Adrenal gland (tissue), 12 donors: ENCODE measurements around the gene CYP1B1. TPM values are rescaled to one million over a fixed set of nuclear protein-coding genes. Genes with fewer than 3 reads are reported as not detected.

ENCODE experiments used
- DNase-seq, 7 donors: peaks; one replicate each; pipeline ENCODE4 v3.0.0-alpha.2; 2019 to 2020
- H3K27ac ChIP-seq, 5 donors: fragments of 200-600 bp; sonication (generic) in 4 of 5; 1 replicate in 3 of 5; 2 replicates in 2 of 5; pipeline versions ENCODE4 v1.5.1 to v1.8.0; 2016 to 2020; ENCODE audit warnings: mild to moderate bottlenecking in 1 of 5
- H3K27me3 ChIP-seq: fragments of 200-600 bp; 2 replicates; pipeline ENCODE4 v1.8.0; 2021
- H3K36me3 ChIP-seq, 2 donors: fragments of 200-600 bp; replicated peaks in 1 of 2; 1 replicate in 1 of 2; 2 replicates in 1 of 2; pipeline versions ENCODE4 v1.5.1 to v1.8.0; 2018 to 2022
- H3K4me1 ChIP-seq, 2 donors: fragments of 200-600 bp; replicated peaks in 1 of 2; 1 replicate in 1 of 2; 2 replicates in 1 of 2; pipeline versions ENCODE4 v1.5.1 to v1.8.0; 2018 to 2021
- H3K4me3 ChIP-seq, 4 donors: fragments of 200-600 bp; sonication (generic) in 3 of 4; one replicate each; pipeline ENCODE4 v1.5.1; 2016 to 2018
- H3K9me3 ChIP-seq, 3 donors: fragments of 200-600 bp; sonication (generic) in 1 of 3; replicated peaks in 1 of 3; 1 replicate in 2 of 3; 2 replicates in 1 of 3; pipeline versions ENCODE4 v1.5.1 to v1.8.0; 2016 to 2021
- CTCF ChIP-seq, 6 experiments: fragments of 450-650 bp in 4 of 6; fragments of 200-600 bp in 2 of 6; sonication (generic) in 1 of 6; IDR thresholded peaks; 1 replicate in 5 of 6; 2 replicates in 1 of 6; pipeline versions ENCODE4 v1.5.1 to v1.8.0; 2016 to 2021; ENCODE audit warnings: antibody characterized with exemption in 6 of 6, mild to moderate bottlenecking in 2 of 6, moderate library complexity in 1 of 6
- POLR2A ChIP-seq, 2 donors: fragments of 450-650 bp; IDR thresholded peaks; one replicate each; pipeline ENCODE4 v1.6.1; 2017; ENCODE audit warnings: antibody characterized with exemption in 2 of 2, mild to moderate bottlenecking in 2 of 2, moderate library complexity in 1 of 2
- WGBS, 4 donors: extraction: QIAGEN DNeasy Blood & Tissue Kit in 2 of 4; methylation state at CpG; one replicate each; pipeline versions ENCODE4 v1.1.5 to v1.1.7; 2013 to 2017; 5-methylcytosine and 5-hydroxymethylcytosine counted together
- intact Hi-C, 2 donors: fragments of 100-400 bp; cut with DNase I; formaldehyde crosslinking; loops; one replicate each; pipeline versions ENCODE4 v1.14.1 to v1.15.0; 2022 to 2023
- polyA plus RNA-seq, 3 donors: library from polyadenylated mRNA; stranded (reverse); fragments of 200-250 nt in 2 of 3; fragments of 350-450 nt in 1 of 3; fragmentation: Illumina TruSeq in 1 of 3; extraction: RNeasy Lipid Tissue Mini Kit (QIAGEN cat#74804) in 1 of 3; gene quantifications; one replicate each; pipeline ENCODE4 v1.2.3, GENCODE V29; 2013 to 2014
- total RNA-seq, 9 donors: library from RNA; depleted of rRNA in 4 of 9; stranded (reverse); fragments of >200 nt in 4 of 9; fragments of 120-200 nt in 1 of 9; fragmentation: NEBNext Ultra II Directional in 1 of 9; extraction: Animal tissue kit (Norgen Biotek cat#: 25700) in 1 of 9; gene quantifications; one replicate each; pipeline versions ENCODE4 v1.1.0 to v1.2.4, GENCODE V29; 2013 to 2023
- donor health status: healthy with polysubstance abuse.
- donor health status: Bipolar disorder and iron deficiency.
- donor health status: DM: yes; HTN: yes; CAD: no.
- donor health status: DM: no; HTN: no; CAD: no.
- donor health status: DM: no; HTN: no; CAD: no.
- donor health status: DM: yes; HTN: yes; CAD: no.

The CYP1B1 gene
- total and polyA plus RNA-seq, 12 donors: 2.5 to 118 (median 34.4) TPM

GRCh38 chr2:38038682-38039081 lies 37.3 kb downstream of the CYP1B1 start:
- WGBS, 4 donors: 80 to 87% (median 83%) methylated on average over 5 of the region's 5 CpGs
- H3K27ac ChIP-seq: peak overlapping the region in 2 of 5 donors; percentile 38 to 50
- no peak for DNase-seq

GRCh38 chr2:38037757-38038621 lies 38.0 kb downstream of the CYP1B1 start:
- DNase-seq: peak in 2 of 7 donors; percentile 16 to 20
- H3K27me3 ChIP-seq: no peaks in the 10 kb centered on the region
- no peaks in the 10 kb centered on the region for H3K36me3 ChIP-seq
- no peaks in the 10 kb centered on the region for H3K4me1 ChIP-seq
- no peaks in the 10 kb centered on the region for H3K9me3 ChIP-seq
- WGBS, 4 donors: 30 to 43% (median 34%) methylated on average over 29 to 38 of the region's 38 CpGs
- peak overlapping the region in 2 of 5 donors; percentile 38 to 50 for H3K27ac ChIP-seq
- intact Hi-C loops: no loop called here
- H3K4me3 ChIP-seq: peak overlapping the region in 1 of 4 donors; percentile 45
- TF ChIP-seq CTCF (IDR thresholded peaks at IDR 0.05) (peak in 1 of 6 experiments; percentile 21), POLR2A (IDR thresholded peaks at IDR 0.05) (no peak)

More at GRCh38 chr2:38038682-38039081, 37.3 kb downstream of the CYP1B1 start:
- Histone ChIP-seq H3K4me3 (peak overlapping the region in 1 of 4 donors; percentile 45), H3K9me3 (no peaks in the 10 kb centered on the region), H3K36me3 (no peaks in the 10 kb centered on the region), H3K27me3 (no peaks in the 10 kb centered on the region), H3K4me1 (no peaks in the 10 kb centered on the region)
- intact Hi-C loops: no loop called here
- TF ChIP-seq POLR2A (IDR thresholded peaks at IDR 0.05) (no peak), CTCF (IDR thresholded peaks at IDR 0.05) (no peak)

- DNase-seq: no peak
- Histone ChIP-seq H3K27me3 (no peaks in the 10 kb centered on the region), H3K4me3 (no peak overlapping the region), H3K4me1 (no peaks in the 10 kb centered on the region), H3K27ac (peak overlapping the region in 2 of 5 donors; percentile 38 to 50), H3K9me3 (no peaks in the 10 kb centered on the region), H3K36me3 (no peaks in the 10 kb centered on the region)
- WGBS, 4 donors: 87 to 95% (median 94%) methylated on average over 4 of the region's 4 CpGs
- intact Hi-C loops: no loop called here
- TF ChIP-seq CTCF (IDR thresholded peaks at IDR 0.05): no peak
These were observed 38.6 kb downstream of the CYP1B1 start for GRCh38 chr2:38037325-38037724.

GRCh38 chr2:38035968-38036367 lies 40.0 kb downstream of the CYP1B1 start:
- no peaks in the 10 kb centered on the region for H3K36me3 ChIP-seq
- no peak for DNase-seq
- H3K9me3 ChIP-seq: no peaks in the 10 kb centered on the region
- H3K4me1 ChIP-seq: peaks cover 0 to under 1% of the 10 kb centered on the region in 2 donors
- H3K27ac ChIP-seq: no peak overlapping the region
- H3K4me3 ChIP-seq: no peak overlapping the region
- TF ChIP-seq CTCF (IDR thresholded peaks at IDR 0.05) (no peak), POLR2A (IDR thresholded peaks at IDR 0.05) (no peak)
- 88 to 91% (median 90%) methylated on average over 7 of the region's 7 CpGs for WGBS, 4 donors
- H3K27me3 ChIP-seq: no peaks in the 10 kb centered on the region
- intact Hi-C loops: no loop called here
